ENCODE data around the gene SLMAP.

GRCh38 chr3:57791245-57791644 lies 35.1 kb downstream of the SLMAP start:
- TF ChIP-seq CTCF (conservative IDR thresholded peaks at IDR 0.05; ENCODE audit: low read depth in 2 of 2) (no peak), NANOG (IDR thresholded peaks at IDR 0.05; ENCODE audit: borderline replicate concordance) (no peak), POLR2AphosphoS5 (IDR thresholded peaks at IDR 0.05; ENCODE audit: low read depth) (no peak)
